HEK293 (cell line): ENCODE data around the gene SLCO4A1.

Experiments used
- CTCF ChIA-PET: fragments of 350-600 bp; formaldehyde crosslinking; extraction: SDS; loops from one replicate; lab custom pipeline; 2021; ENCODE audit warnings: antibody characterized with exemption; lab: Yijun Ruan, JAX
- POLR2A ChIA-PET: fragments of 300-600 bp; formaldehyde crosslinking; extraction: SDS; loops from one replicate; lab custom pipeline; 2020; ENCODE audit warnings: antibody characterized with exemption, inconsistent platforms; lab: Yijun Ruan, JAX
- H3K27ac ChIP-seq: fragments of 200-500 bp; sonication (Bioruptor generic); 2 replicates; pipeline ENCODE4 v1.5.1; 2014; ENCODE audit warnings: low read depth, low read length, control low read depth, inconsistent platforms; ENCODE audit errors: extremely low read depth
- H3K36me3 ChIP-seq, 2 experiments: fragments of 200-500 bp in 1 of 2; sonication (Bioruptor generic) in 1 of 2; 1 replicate in 1 of 2; 2 replicates in 1 of 2; pipeline ENCODE4 v1.5.1; 2014 to 2017; ENCODE audit warnings: inconsistent platforms in 2 of 2, low read length in 2 of 2; ENCODE audit not compliant: control insufficient read depth in 2 of 2, insufficient read depth in 1 of 2
- H3K4me1 ChIP-seq: fragments of 200-500 bp; sonication (Bioruptor generic); 2 replicates; pipeline ENCODE4 v1.5.1; 2014; ENCODE audit warnings: mild to moderate bottlenecking, low read length, inconsistent platforms; ENCODE audit not compliant: control insufficient read depth, insufficient read depth
- H3K4me3 ChIP-seq: 2 replicates; pipeline ENCODE4 v1.5.1; 2011; ENCODE audit warnings: low read depth, mild to moderate bottlenecking, control low read depth, low read length, moderate library complexity
- H3K9me3 ChIP-seq: fragments of 200-500 bp; sonication (Bioruptor generic); 2 replicates; pipeline ENCODE4 v1.5.1; 2014; ENCODE audit warnings: low read depth, low read length, inconsistent platforms; ENCODE audit not compliant: control insufficient read depth, insufficient read depth
- BCL11A ChIP-seq: fragments of 450-650 bp; formaldehyde crosslinking; IDR thresholded peaks from 2 replicates; pipeline ENCODE4 v1.5.1; 2016; ENCODE audit warnings: low read depth, missing biosample characterization, missing genetic modification characterization
- GFI1B ChIP-seq: fragments of 450-650 bp; formaldehyde crosslinking; IDR thresholded peaks from 2 replicates; pipeline ENCODE4 v1.5.1; 2016; ENCODE audit warnings: missing biosample characterization, missing genetic modification characterization
- GLI4 ChIP-seq: fragments of 450-650 bp; formaldehyde crosslinking; IDR thresholded peaks from 2 replicates; pipeline ENCODE4 v1.5.1; 2016; ENCODE audit warnings: missing biosample characterization, missing genetic modification characterization
- GLIS2 ChIP-seq: fragments of 450-650 bp; formaldehyde crosslinking; IDR thresholded peaks from 2 replicates; pipeline ENCODE4 v1.5.1; 2016; ENCODE audit warnings: missing biosample characterization, missing genetic modification characterization
- IKZF3 ChIP-seq: fragments of 450-650 bp; IDR thresholded peaks from 2 replicates; pipeline ENCODE4 v1.5.0; 2018; ENCODE audit warnings: missing biosample characterization, mild to moderate bottlenecking, missing genetic modification characterization, moderate library complexity
- ZBTB20 ChIP-seq: fragments of 450-650 bp; formaldehyde crosslinking; IDR thresholded peaks from 2 replicates; pipeline ENCODE4 v1.5.1; 2016; ENCODE audit warnings: missing biosample characterization, missing genetic modification characterization
- ZBTB49 ChIP-seq: fragments of 450-650 bp; formaldehyde crosslinking; IDR thresholded peaks from 2 replicates; pipeline ENCODE4 v1.5.1; 2016; ENCODE audit warnings: missing biosample characterization, missing genetic modification characterization, low read depth
- ZNF112 ChIP-seq: fragments of 450-650 bp; formaldehyde crosslinking; IDR thresholded peaks from 2 replicates; pipeline ENCODE4 v1.5.0; 2017; ENCODE audit warnings: missing biosample characterization, missing genetic modification characterization
- ZNF18 ChIP-seq: fragments of 450-650 bp; formaldehyde crosslinking; IDR thresholded peaks from 2 replicates; pipeline ENCODE4 v1.5.1; 2016; ENCODE audit warnings: missing biosample characterization, missing genetic modification characterization
- ZNF26 ChIP-seq: fragments of 450-650 bp; formaldehyde crosslinking; IDR thresholded peaks from 2 replicates; pipeline ENCODE4 v1.5.1; 2016; ENCODE audit warnings: missing biosample characterization, missing genetic modification characterization
- ZNF292 ChIP-seq: fragments of 450-650 bp; formaldehyde crosslinking; IDR thresholded peaks from 2 replicates; pipeline ENCODE4 v1.5.1; 2016; ENCODE audit warnings: low read depth, missing biosample characterization, missing genetic modification characterization, borderline replicate concordance
- ZNF335 ChIP-seq: fragments of 450-650 bp; formaldehyde crosslinking; conservative IDR thresholded peaks from 2 replicates; pipeline ENCODE4 v1.5.1; 2016; ENCODE audit warnings: missing biosample characterization, missing genetic modification characterization
- ZNF394 ChIP-seq: fragments of 450-650 bp; formaldehyde crosslinking; IDR thresholded peaks from 2 replicates; pipeline ENCODE4 v1.5.1; 2016; ENCODE audit warnings: missing biosample characterization, missing genetic modification characterization, mild to moderate bottlenecking, moderate library complexity, borderline replicate concordance
- ZNF513 ChIP-seq: fragments of 450-650 bp; IDR thresholded peaks from 2 replicates; pipeline ENCODE4 v1.5.1; 2018; ENCODE audit warnings: missing biosample characterization, missing genetic modification characterization
- ZNF548 ChIP-seq: fragments of 450-650 bp; formaldehyde crosslinking; IDR thresholded peaks from 2 replicates; pipeline ENCODE4 v1.5.1; 2016; ENCODE audit warnings: missing biosample characterization, missing genetic modification characterization
- ZNF549 ChIP-seq: fragments of 450-650 bp; IDR thresholded peaks from 2 replicates; pipeline ENCODE4 v1.5.1; 2018; ENCODE audit warnings: missing biosample characterization, missing genetic modification characterization, mild to moderate bottlenecking, inconsistent platforms, moderate library complexity
- ZNF600 ChIP-seq: fragments of 450-650 bp; formaldehyde crosslinking; IDR thresholded peaks from 2 replicates; pipeline ENCODE4 v1.5.1; 2016; ENCODE audit warnings: missing biosample characterization, missing genetic modification characterization
- ZNF626 ChIP-seq: fragments of 450-650 bp; sonication (Bioruptor Pico); formaldehyde crosslinking; IDR thresholded peaks from 2 replicates; pipeline ENCODE4 v1.5.1; 2018; ENCODE audit warnings: missing biosample characterization, missing genetic modification characterization, inconsistent platforms
- ZNF645 ChIP-seq: fragments of 450-650 bp; formaldehyde crosslinking; IDR thresholded peaks from 2 replicates; pipeline ENCODE4; 2016; ENCODE audit warnings: missing biosample characterization, missing genetic modification characterization
- ZNF701 ChIP-seq: fragments of 450-650 bp; formaldehyde crosslinking; IDR thresholded peaks from 2 replicates; pipeline ENCODE4 v1.5.1; 2016; ENCODE audit warnings: missing biosample characterization, missing genetic modification characterization
- ZSCAN30 ChIP-seq: fragments of 450-650 bp; IDR thresholded peaks from 2 replicates; pipeline ENCODE4 v1.5.1; 2018; ENCODE audit warnings: missing biosample characterization, mild to moderate bottlenecking, missing genetic modification characterization, moderate library complexity
- ZSCAN4 ChIP-seq: fragments of 450-650 bp; formaldehyde crosslinking; IDR thresholded peaks from 2 replicates; pipeline ENCODE4 v1.5.1; 2017; ENCODE audit warnings: missing biosample characterization, missing genetic modification characterization
- ZXDB ChIP-seq: fragments of 450-650 bp; formaldehyde crosslinking; IDR thresholded peaks from 2 replicates; pipeline ENCODE4 v1.5.1; 2016; ENCODE audit warnings: missing biosample characterization, missing genetic modification characterization

The SLCO4A1 gene

GRCh38 chr20:62637521-62638054 lies 4.7 kb upstream of the SLCO4A1 start:
- TF ChIP-seq ZNF394 (tag by site-specific recombination): no peak
- no peak for TF ChIP-seq ZNF645 (tag by site-specific recombination)
- no peak for TF ChIP-seq GLIS2 (tag by site-specific recombination)
- TF ChIP-seq ZNF18 (tag by site-specific recombination): no peak
- TF ChIP-seq ZNF626: no peak
- no peak for TF ChIP-seq ZNF112 (tag by site-specific recombination)
- no peak for TF ChIP-seq ZNF513 (tag by site-specific recombination)
- TF ChIP-seq ZXDB (tag by site-specific recombination): no peak
- TF ChIP-seq ZNF701 (tag by site-specific recombination): no peak
- TF ChIP-seq ZNF548 (tag by site-specific recombination): no peak
- no peak for TF ChIP-seq ZNF292 (tag by site-specific recombination)
- TF ChIP-seq IKZF3 (tag by site-specific recombination): no peak
- TF ChIP-seq ZNF549 (tag by site-specific recombination): no peak
- no peak for TF ChIP-seq ZSCAN4 (tag by site-specific recombination)
- H3K27ac ChIP-seq: no peak overlapping the region
- H3K4me3 ChIP-seq: no peak overlapping the region
- ChIA-PET CTCF (interaction anchor here (1.6 to 2.2 kb wide), 2 partner anchors 20 to 138 kb away, joined by 6 to 9 read pairs; no protein-coding TSS in a partner anchor), POLR2A (no interaction called here)
- H3K9me3 ChIP-seq: no peaks in the 10 kb centered on the region
- H3K4me1 ChIP-seq: no peaks in the 10 kb centered on the region; the same call in 1 of the 2 replicates
- H3K36me3 ChIP-seq: no peaks in the 10 kb centered on the region

GRCh38 chr20:62638055-62638570 lies 4.2 kb upstream of the SLCO4A1 start:
- Histone ChIP-seq H3K36me3 (no peaks in the 10 kb centered on the region), H3K4me3 (no peak overlapping the region), H3K4me1 (no peaks in the 10 kb centered on the region; the same call in 1 of the 2 replicates), H3K9me3 (no peaks in the 10 kb centered on the region), H3K27ac (no peak overlapping the region)
- CTCF ChIA-PET: interaction anchor here (1.6 to 2.2 kb wide), 2 partner anchors 21 to 139 kb away, joined by 6 to 9 read pairs; no protein-coding TSS in a partner anchor
- POLR2A ChIA-PET: no interaction called here
- TF ChIP-seq GFI1B (tag by site-specific recombination) (no peak), ZNF600 (tag by site-specific recombination) (no peak), ZSCAN30 (tag by site-specific recombination) (no peak), BCL11A (tag by site-specific recombination) (no peak), ZNF335 (no peak), ZBTB49 (no peak), GLI4 (tag by site-specific recombination) (no peak), ZBTB20 (no peak), ZNF26 (tag by site-specific recombination) (no peak), ZNF394 (tag by site-specific recombination) (no peak)
